ENCODE results near the gene EEFSEC.

- TF ChIP-seq CTCF (IDR thresholded peaks at IDR 0.05; ENCODE audit: insufficient read depth, low read depth, low read length) (no peak), EZH2 (IDR thresholded peaks at IDR 0.05; ENCODE audit: insufficient read depth, low read length) (no peak)
Measured at GRCh38 chr3:128385080-128385832, 232.0 kb downstream of the EEFSEC start.
